Activated naive CD4-positive, alpha-beta T cell treated with anti-CD3 and anti-CD28 coated beads, Interleukin-2, amount 50 U/mL, for 72 hours (primary cell): Measurements from ENCODE around the gene WDR7. TPM values are rescaled to one million over a fixed set of nuclear protein-coding genes. Genes with fewer than 3 reads are reported as not detected.

ENCODE experiments used
- ATAC-seq, 2 donors: fragments of 150-1000 bp; cut with Tn5 transposase; 2 replicates each; pipeline ENCODE4 v1.10.0; 2021; ENCODE audit warnings: mild to moderate bottlenecking in 2 of 2, moderate library complexity in 2 of 2
- DNase-seq, 2 donors: peaks; one replicate each; pipeline ENCODE4 v3.0.0; 2021 to 2022; ENCODE audit warnings: low spot score in 2 of 2
- H3K27ac Mint-ChIP-seq, 2 donors: one replicate each; pipeline ENCODE4 v1.8.0; 2022; ENCODE audit warnings: mild to moderate bottlenecking in 2 of 2, mixed read lengths in 2 of 2
- H3K36me3 Mint-ChIP-seq, 2 donors: one replicate each; pipeline ENCODE4 v1.8.0; 2022; ENCODE audit warnings: mixed read lengths in 2 of 2
- H3K9me3 Mint-ChIP-seq, 2 donors: one replicate each; pipeline ENCODE4 v1.8.0; 2022; ENCODE audit warnings: mixed read lengths in 2 of 2
- total RNA-seq, 2 donors: library from RNA; stranded (reverse); gene quantifications; one replicate each; pipeline ENCODE4 v1.2.3, GENCODE V29; 2022

The WDR7 gene
- total RNA-seq, 2 donors from 2014 or later: 21.9 to 33.7 TPM

- DNase-seq (no peak), ATAC-seq (no peak)
- Mint-ChIP-seq H3K36me3 (peaks cover 9 to 10% of the 10 kb centered on the region in 2 donors), H3K9me3 (no peaks in the 10 kb centered on the region), H3K27ac (no peak overlapping the region)
These were observed 262.8 kb downstream of the WDR7 start for GRCh38 chr18:56913941-56914340.

- no peak overlapping the region for H3K27ac Mint-ChIP-seq
- H3K36me3 Mint-ChIP-seq: peaks cover 4 to 5% of the 10 kb centered on the region in 2 donors
- DNase-seq (no peak), ATAC-seq (no peak)
- no peaks in the 10 kb centered on the region for H3K9me3 Mint-ChIP-seq
These were observed 268.0 kb downstream of the WDR7 start for GRCh38 chr18:56919190-56919589.

- no peak overlapping the region for H3K27ac Mint-ChIP-seq
- H3K9me3 Mint-ChIP-seq: no peaks in the 10 kb centered on the region
- DNase-seq: no peak
- H3K36me3 Mint-ChIP-seq: peaks cover 4 to 5% of the 10 kb centered on the region in 2 donors
- ATAC-seq: peak in 1 of 2 donors; percentile 72
These were observed 270.8 kb downstream of the WDR7 start for GRCh38 chr18:56921896-56922480.

- no peak for ATAC-seq
- peaks cover 5 to 9% of the 10 kb centered on the region in 2 donors for H3K36me3 Mint-ChIP-seq
- peak overlapping the region in 1 of 2 donors; percentile 33 for H3K27ac Mint-ChIP-seq
- no peak for DNase-seq
- H3K9me3 Mint-ChIP-seq: no peaks in the 10 kb centered on the region
These were observed 275.6 kb downstream of the WDR7 start for GRCh38 chr18:56926734-56927133.

GRCh38 chr18:56927786-56928185 lies 276.6 kb downstream of the WDR7 start:
- ATAC-seq: peak in 1 of 2 donors; percentile 85
- H3K9me3 Mint-ChIP-seq: no peaks in the 10 kb centered on the region
- no peak for DNase-seq
- peaks cover 5 to 12% of the 10 kb centered on the region in 2 donors for H3K36me3 Mint-ChIP-seq
- H3K27ac Mint-ChIP-seq: peak overlapping the region in 1 of 2 donors; percentile 11

- ATAC-seq (no peak), DNase-seq (no peak)
- Mint-ChIP-seq H3K9me3 (no peaks in the 10 kb centered on the region), H3K27ac (peak overlapping the region in 1 of 2 donors; percentile 40), H3K36me3 (peaks cover 5 to 14% of the 10 kb centered on the region in 2 donors)
These were observed 278.7 kb downstream of the WDR7 start for GRCh38 chr18:56929886-56930285.

GRCh38 chr18:56933472-56933871 lies 282.3 kb downstream of the WDR7 start:
- Mint-ChIP-seq H3K27ac (no peak overlapping the region), H3K36me3 (peaks cover 0 to 15% of the 10 kb centered on the region in 2 donors), H3K9me3 (no peaks in the 10 kb centered on the region)
- ATAC-seq (peak; percentile 36 to 50), DNase-seq (no peak)

- H3K27ac Mint-ChIP-seq: peak overlapping the region in 1 of 2 donors; percentile 16
- no peaks in the 10 kb centered on the region for H3K9me3 Mint-ChIP-seq
- DNase-seq (no peak), ATAC-seq (no peak)
- H3K36me3 Mint-ChIP-seq: peaks cover 0 to 15% of the 10 kb centered on the region in 2 donors
These were observed 283.0 kb downstream of the WDR7 start for GRCh38 chr18:56934131-56934530.

GRCh38 chr18:56934906-56935305 lies 283.7 kb downstream of the WDR7 start:
- H3K36me3 Mint-ChIP-seq: peaks cover 0 to 13% of the 10 kb centered on the region in 2 donors
- ATAC-seq: no peak

GRCh38 chr18:56935434-56936040 lies 284.4 kb downstream of the WDR7 start:
- DNase-seq (no peak), ATAC-seq (no peak)
- no peaks in the 10 kb centered on the region for H3K9me3 Mint-ChIP-seq
- H3K27ac Mint-ChIP-seq: no peak overlapping the region
- peaks cover 0 to 10% of the 10 kb centered on the region in 2 donors for H3K36me3 Mint-ChIP-seq

More at GRCh38 chr18:56934906-56935305, 283.7 kb downstream of the WDR7 start:
- Mint-ChIP-seq H3K27ac (no peak overlapping the region), H3K9me3 (no peaks in the 10 kb centered on the region)
- no peak for DNase-seq

- no peak for DNase-seq
- no peak for ATAC-seq
- no peaks in the 10 kb centered on the region for H3K9me3 Mint-ChIP-seq
- H3K27ac Mint-ChIP-seq: no peak overlapping the region
- H3K36me3 Mint-ChIP-seq: peaks cover 0 to 10% of the 10 kb centered on the region in 2 donors
These were observed 285.3 kb downstream of the WDR7 start for GRCh38 chr18:56936457-56936856.

- no peak for ATAC-seq
- H3K9me3 Mint-ChIP-seq: no peaks in the 10 kb centered on the region
- no peak for DNase-seq
- H3K36me3 Mint-ChIP-seq: peaks cover 0 to 6% of the 10 kb centered on the region in 2 donors
- no peak overlapping the region for H3K27ac Mint-ChIP-seq
These were observed 286.8 kb downstream of the WDR7 start for GRCh38 chr18:56937874-56938430.

GRCh38 chr18:56945171-56946083 lies 294.3 kb downstream of the WDR7 start:
- Mint-ChIP-seq H3K36me3 (peaks cover 0 to 5% of the 10 kb centered on the region in 2 donors), H3K9me3 (no peaks in the 10 kb centered on the region), H3K27ac (no peak overlapping the region)
- no peak for DNase-seq
- ATAC-seq: no peak

GRCh38 chr18:56947236-56947635 lies 296.1 kb downstream of the WDR7 start:
- DNase-seq (no peak), ATAC-seq (no peak)
- Mint-ChIP-seq H3K9me3 (no peaks in the 10 kb centered on the region), H3K36me3 (peaks cover 0 to 5% of the 10 kb centered on the region in 2 donors), H3K27ac (no peak overlapping the region)

GRCh38 chr18:56952026-56952425 lies 300.9 kb downstream of the WDR7 start:
- peaks cover 0 to 5% of the 10 kb centered on the region in 2 donors for H3K36me3 Mint-ChIP-seq
- no peak overlapping the region for H3K27ac Mint-ChIP-seq
- ATAC-seq: no peak
- H3K9me3 Mint-ChIP-seq: no peaks in the 10 kb centered on the region
- DNase-seq: no peak

- no peak for ATAC-seq
- DNase-seq: no peak
- Mint-ChIP-seq H3K27ac (no peak overlapping the region), H3K36me3 (no peaks in the 10 kb centered on the region), H3K9me3 (no peaks in the 10 kb centered on the region)
These were observed 302.5 kb downstream of the WDR7 start for GRCh38 chr18:56953428-56954198.
